GM23338 (cell line): Measurements from ENCODE around the gene SPDYE2. TPM values are rescaled to one million over a fixed set of nuclear protein-coding genes. Genes with fewer than 3 reads are reported as not detected.
"Not testable (repeated sequence)": the region's sequence is repeated elsewhere in the genome, so short reads cannot be mapped to it uniquely, and the experiment has no call there.

Experiments used
- ATAC-seq: fragments of 200-7000 bp; cut with Tn5 transposase; 3 replicates; pipeline ENCODE4 v1.9.1; 2020
- DNase-seq: peaks from one replicate; pipeline ENCODE4 v3.0.0-alpha.2; 2015; ENCODE audit warnings: low spot score
- H2AFZ ChIP-seq: fragments of 200-600 bp; sonication (generic); 2 replicates; pipeline ENCODE4 v1.8.0; 2016; ENCODE audit warnings: antibody characterized with exemption, mild to moderate bottlenecking, moderate library complexity
- H3F3A ChIP-seq: fragments of 200-600 bp; sonication (generic); replicated peaks from 2 replicates; pipeline ENCODE4 v1.8.0; 2017; ENCODE audit warnings: antibody characterized with exemption, mixed run types, low read depth
- H3K27ac ChIP-seq: fragments of 200-600 bp; sonication (generic); 2 replicates; pipeline ENCODE4 v1.6.1; 2016; ENCODE audit warnings: low read depth
- H3K27me3 ChIP-seq: fragments of 200-600 bp; sonication (generic); 2 replicates; pipeline ENCODE4 v1.8.0; 2016; ENCODE audit warnings: mild to moderate bottlenecking, mixed run types, moderate library complexity; ENCODE audit not compliant: insufficient read depth
- H3K36me3 ChIP-seq: fragments of 200-600 bp; sonication (generic); 2 replicates; pipeline ENCODE4 v1.8.0; 2016; ENCODE audit warnings: mild to moderate bottlenecking; ENCODE audit not compliant: insufficient read depth
- H3K4me1 ChIP-seq: fragments of 200-600 bp; sonication (generic); 2 replicates; pipeline ENCODE4 v1.8.0; 2016; ENCODE audit warnings: mild to moderate bottlenecking, moderate library complexity; ENCODE audit not compliant: insufficient read depth
- H3K4me2 ChIP-seq: fragments of 200-600 bp; sonication (generic); 2 replicates; pipeline ENCODE4 v1.7.1; 2017; ENCODE audit warnings: mixed run types
- H3K4me3 ChIP-seq: fragments of 200-600 bp; sonication (generic); 2 replicates; pipeline ENCODE4 v1.6.1; 2016; ENCODE audit warnings: mixed run types
- H3K79me2 ChIP-seq: fragments of 200-600 bp; sonication (generic); replicated peaks from 2 replicates; pipeline ENCODE4 v1.8.0; 2017; ENCODE audit warnings: mild to moderate bottlenecking; ENCODE audit not compliant: insufficient read depth
- H3K9me2 ChIP-seq: fragments of 200-600 bp; sonication (generic); 2 replicates; pipeline ENCODE4 v1.8.0; 2017; ENCODE audit not compliant: insufficient read depth
- H4K20me1 ChIP-seq: fragments of 200-600 bp; sonication (generic); replicated peaks from 2 replicates; pipeline ENCODE4 v1.8.0; 2017; ENCODE audit warnings: mild to moderate bottlenecking; ENCODE audit not compliant: insufficient read depth
- H3K27ac Mint-ChIP-seq: 2 replicates; pipeline ENCODE4 v1.8.0; 2020; ENCODE audit warnings: inconsistent platforms, mild to moderate bottlenecking, moderate library complexity, mixed read lengths
- H3K27me3 Mint-ChIP-seq: 3 replicates; pipeline ENCODE4 v1.8.0; 2022; ENCODE audit warnings: low read depth, mild to moderate bottlenecking, moderate library complexity, mixed read lengths, inconsistent platforms; ENCODE audit not compliant: insufficient read depth, poor library complexity
- H3K36me3 Mint-ChIP-seq: 3 replicates; pipeline ENCODE4 v1.8.0; 2021; ENCODE audit warnings: low read depth, mild to moderate bottlenecking, inconsistent platforms, moderate library complexity, mixed read lengths
- H3K4me1 Mint-ChIP-seq: 3 replicates; pipeline ENCODE4 v1.8.0; 2020; ENCODE audit warnings: mild to moderate bottlenecking, inconsistent platforms, mixed read lengths
- H3K4me3 Mint-ChIP-seq: 3 replicates; pipeline ENCODE4 v1.8.0; 2021; ENCODE audit warnings: moderate library complexity, mild to moderate bottlenecking, inconsistent platforms, mixed read lengths
- H3K9me3 Mint-ChIP-seq: 3 replicates; pipeline ENCODE4 v1.8.0; 2020; ENCODE audit warnings: moderate library complexity, mild to moderate bottlenecking, inconsistent platforms, mixed read lengths
- polyA plus RNA-seq: library from polyadenylated mRNA; unstranded; fragments of >200 nt; fragmentation: Nextera tagmentation; extraction: Ambion mirVana; gene quantifications from 2 replicates; pipeline ENCODE4 v1.2.1, GENCODE V29; 2016
- total RNA-seq: library from RNA; depleted of rRNA; stranded (reverse); fragments of >200 nt; shearing (Covaris generic); gene quantifications from 2 replicates; pipeline ENCODE4 v1.2.3, GENCODE V29; 2014

Gene SPDYE2
- total and polyA plus RNA-seq, 2 experiments from 2014 or later, result 0.79 TPM; not detected in 1

GRCh38 chr7:102578486-102578885 is 27.5 kb downstream of the SPDYE2 start:
- H3K27ac ChIP-seq, DNase-seq, H3K36me3 ChIP-seq, H3K36me3 Mint-ChIP-seq, H3K27ac Mint-ChIP-seq, H3K27me3 Mint-ChIP-seq, H3K4me2 ChIP-seq, H3K27me3 ChIP-seq, H2AFZ ChIP-seq, H3K9me2 ChIP-seq, H3K4me1 Mint-ChIP-seq, H3F3A ChIP-seq, H3K4me1 ChIP-seq, H3K9me3 Mint-ChIP-seq, H3K4me3 Mint-ChIP-seq, H4K20me1 ChIP-seq, H3K4me3 ChIP-seq, ATAC-seq, H3K79me2 ChIP-seq: not testable (repeated sequence)

- not testable (repeated sequence) for H3K9me3 Mint-ChIP-seq, H3K4me3 Mint-ChIP-seq, DNase-seq
These were observed 30.7 kb downstream of the SPDYE2 start for GRCh38 chr7:102581722-102582121.

GRCh38 chr7:102583495-102583894 is 32.5 kb downstream of the SPDYE2 start:
- not testable (repeated sequence) for H4K20me1 ChIP-seq, H3K27ac Mint-ChIP-seq, H3K9me2 ChIP-seq, H3K4me1 Mint-ChIP-seq, H3K4me1 ChIP-seq, H3K9me3 Mint-ChIP-seq, DNase-seq, H3K27ac ChIP-seq, H3K36me3 ChIP-seq, H3K27me3 ChIP-seq, H3K4me2 ChIP-seq, ATAC-seq, H3K36me3 Mint-ChIP-seq, H3F3A ChIP-seq, H3K27me3 Mint-ChIP-seq, H2AFZ ChIP-seq, H3K4me3 Mint-ChIP-seq, H3K4me3 ChIP-seq, H3K79me2 ChIP-seq

More at GRCh38 chr7:102581722-102582121, 30.7 kb downstream of the SPDYE2 start:
- H3K36me3 Mint-ChIP-seq, H3K27me3 Mint-ChIP-seq, H3K36me3 ChIP-seq, H2AFZ ChIP-seq, H3K4me1 Mint-ChIP-seq, H3F3A ChIP-seq, H3K4me1 ChIP-seq, H3K79me2 ChIP-seq, H3K27ac Mint-ChIP-seq, H4K20me1 ChIP-seq, H3K27ac ChIP-seq, H3K4me2 ChIP-seq, H3K9me2 ChIP-seq, H3K4me3 ChIP-seq, H3K27me3 ChIP-seq: not testable (repeated sequence)
- peak; percentile 35 for ATAC-seq

- not testable (repeated sequence) for H3K79me2 ChIP-seq, H3K9me3 Mint-ChIP-seq, H3K27ac Mint-ChIP-seq, H3K27me3 Mint-ChIP-seq, DNase-seq, H3K4me1 Mint-ChIP-seq, H3K4me1 ChIP-seq, H3K36me3 ChIP-seq, H3K4me3 Mint-ChIP-seq, H3K27me3 ChIP-seq, H3K9me2 ChIP-seq, H3F3A ChIP-seq, H3K36me3 Mint-ChIP-seq, H3K4me3 ChIP-seq, H3K4me2 ChIP-seq, H4K20me1 ChIP-seq, H3K27ac ChIP-seq, H2AFZ ChIP-seq
- peak; percentile 69 for ATAC-seq
These were observed 38.8 kb downstream of the SPDYE2 start for GRCh38 chr7:102589857-102590256.

- not testable (repeated sequence) for H3K27me3 Mint-ChIP-seq, H3K27me3 ChIP-seq, H3K27ac ChIP-seq, H3K4me3 Mint-ChIP-seq, H4K20me1 ChIP-seq, H3K4me1 ChIP-seq, H3K4me1 Mint-ChIP-seq, H3K79me2 ChIP-seq, H3K9me3 Mint-ChIP-seq, DNase-seq, H3K36me3 ChIP-seq, H3K4me2 ChIP-seq, H3F3A ChIP-seq, H3K9me2 ChIP-seq, H3K27ac Mint-ChIP-seq, H3K36me3 Mint-ChIP-seq, H2AFZ ChIP-seq, H3K4me3 ChIP-seq
- peak; percentile 64 for ATAC-seq
These were observed 41.5 kb downstream of the SPDYE2 start for GRCh38 chr7:102592477-102593019.

- H3K4me1 Mint-ChIP-seq, H3K27me3 ChIP-seq, H3K9me3 Mint-ChIP-seq, H3K4me2 ChIP-seq, H3K4me3 Mint-ChIP-seq, H3K27me3 Mint-ChIP-seq, H4K20me1 ChIP-seq, H2AFZ ChIP-seq, H3K4me3 ChIP-seq, H3K27ac ChIP-seq, H3K36me3 Mint-ChIP-seq, H3K36me3 ChIP-seq, H3F3A ChIP-seq, H3K79me2 ChIP-seq, H3K27ac Mint-ChIP-seq, DNase-seq, H3K4me1 ChIP-seq, H3K9me2 ChIP-seq: not testable (repeated sequence)
- peak; percentile 21 for ATAC-seq
These were observed 42.8 kb downstream of the SPDYE2 start for GRCh38 chr7:102593637-102594334.

- H2AFZ ChIP-seq, H3K27ac Mint-ChIP-seq, H3K36me3 Mint-ChIP-seq, H4K20me1 ChIP-seq, H3K4me3 ChIP-seq, DNase-seq, H3K27ac ChIP-seq, H3K36me3 ChIP-seq, H3K27me3 Mint-ChIP-seq, H3K27me3 ChIP-seq, H3K79me2 ChIP-seq, H3K4me3 Mint-ChIP-seq, H3K9me3 Mint-ChIP-seq, ATAC-seq, H3K9me2 ChIP-seq, H3K4me1 Mint-ChIP-seq, H3K4me2 ChIP-seq, H3F3A ChIP-seq, H3K4me1 ChIP-seq: not testable (repeated sequence)
These were observed 45.0 kb downstream of the SPDYE2 start for GRCh38 chr7:102596036-102596435.
